ENCODE measurements around the gene ACTR10. TPM values are rescaled to one million over a fixed set of nuclear protein-coding genes. Genes with fewer than 3 reads are reported as not detected.

Gene ACTR10
- total RNA-seq, 2 experiments from 2014 or later, result 38.8 to 43.6 TPM

- no peaks in the 10 kb centered on the region for H3K4me1 ChIP-seq (ENCODE audit: insufficient read depth, low read length)
- Mint-ChIP-seq H3K4me1 (ENCODE audit: low read depth) (no peaks in the 10 kb centered on the region), H3K27ac (no peak overlapping the region), H3K9me3 (no peaks in the 10 kb centered on the region), H3K4me3 (no peak overlapping the region), H3K36me3 (ENCODE audit: low read depth) (no peaks in the 10 kb centered on the region), H3K27me3 (peaks cover 24% of the 10 kb centered on the region)
- H3K4me3 ChIP-seq (ENCODE audit: low read length), result no peak overlapping the region
- H3K27me3 ChIP-seq (ENCODE audit: control insufficient read depth in 1 of 2, insufficient read depth in 2 of 2, low read length in 2 of 2), result peaks cover 2 to 6% of the 10 kb centered on the region in 2 experiments
- no peaks in the 10 kb centered on the region for H3K9me3 ChIP-seq (ENCODE audit: control insufficient read depth in 1 of 2, insufficient read depth in 1 of 2, low read length in 2 of 2)
- CTCF ChIA-PET, result no interaction called here
- DNase-seq, result no peak
- intact Hi-C loops (cut with DNase I, micrococcal nuclease), result no loop called here
- no peak for ATAC-seq (ENCODE audit: poor library complexity)
- TF ChIP-seq, protein P1, sequence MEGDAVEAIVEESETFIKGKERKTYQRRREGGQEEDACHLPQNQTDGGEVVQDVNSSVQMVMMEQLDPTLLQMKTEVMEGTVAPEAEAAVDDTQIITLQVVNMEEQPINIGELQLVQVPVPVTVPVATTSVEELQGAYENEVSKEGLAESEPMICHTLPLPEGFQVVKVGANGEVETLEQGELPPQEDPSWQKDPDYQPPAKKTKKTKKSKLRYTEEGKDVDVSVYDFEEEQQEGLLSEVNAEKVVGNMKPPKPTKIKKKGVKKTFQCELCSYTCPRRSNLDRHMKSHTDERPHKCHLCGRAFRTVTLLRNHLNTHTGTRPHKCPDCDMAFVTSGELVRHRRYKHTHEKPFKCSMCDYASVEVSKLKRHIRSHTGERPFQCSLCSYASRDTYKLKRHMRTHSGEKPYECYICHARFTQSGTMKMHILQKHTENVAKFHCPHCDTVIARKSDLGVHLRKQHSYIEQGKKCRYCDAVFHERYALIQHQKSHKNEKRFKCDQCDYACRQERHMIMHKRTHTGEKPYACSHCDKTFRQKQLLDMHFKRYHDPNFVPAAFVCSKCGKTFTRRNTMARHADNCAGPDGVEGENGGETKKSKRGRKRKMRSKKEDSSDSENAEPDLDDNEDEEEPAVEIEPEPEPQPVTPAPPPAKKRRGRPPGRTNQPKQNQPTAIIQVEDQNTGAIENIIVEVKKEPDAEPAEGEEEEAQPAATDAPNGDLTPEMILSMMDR (IDR thresholded peaks at IDR 0.05), result no peak
- H3K36me3 ChIP-seq (ENCODE audit: insufficient read depth, low read length), result no peaks in the 10 kb centered on the region
- H3K27ac ChIP-seq (ENCODE audit: low read depth in 1 of 2, low read length in 2 of 2), result no peak overlapping the region
- POLR2A ChIA-PET, result no interaction called here
Observed at GRCh38 chr14:58177125-58177524, 22.8 kb upstream of the ACTR10 start.

- no peaks in the 10 kb centered on the region for H3K36me3 Mint-ChIP-seq (ENCODE audit: low read depth)
- H3K27ac Mint-ChIP-seq, result no peak overlapping the region
- Histone ChIP-seq H3K4me1 (ENCODE audit: insufficient read depth, low read length) (no peaks in the 10 kb centered on the region), H3K4me3 (ENCODE audit: low read length) (no peak overlapping the region), H3K36me3 (ENCODE audit: insufficient read depth, low read length) (no peaks in the 10 kb centered on the region), H3K27me3 (ENCODE audit: control insufficient read depth in 1 of 2, insufficient read depth in 2 of 2, low read length in 2 of 2) (no peaks in the 10 kb centered on the region), H3K9me3 (ENCODE audit: control insufficient read depth in 1 of 2, insufficient read depth in 1 of 2, low read length in 2 of 2) (no peaks in the 10 kb centered on the region), H3K27ac (ENCODE audit: low read depth in 1 of 2, low read length in 2 of 2) (no peak overlapping the region)
- no peak for ATAC-seq (ENCODE audit: poor library complexity)
- CTCF ChIA-PET, result interaction anchor here (0.9 kb wide), 1 partner anchor 22 kb away, joined by 3 read pairs; no protein-coding TSS in a partner anchor
- no peaks in the 10 kb centered on the region for H3K4me1 Mint-ChIP-seq (ENCODE audit: low read depth)
- TF ChIP-seq, protein P1 (IDR thresholded peaks at IDR 0.05), result no peak
- POLR2A ChIA-PET, result no interaction called here
- no peaks in the 10 kb centered on the region for H3K9me3 Mint-ChIP-seq
- no peak overlapping the region for H3K4me3 Mint-ChIP-seq
- intact Hi-C loops (cut with DNase I, micrococcal nuclease), result no loop called here
- H3K27me3 Mint-ChIP-seq, result peaks cover 28% of the 10 kb centered on the region
- DNase-seq, result no peak
Observed at GRCh38 chr14:58189176-58189575, 10.8 kb upstream of the ACTR10 start.

- Mint-ChIP-seq H3K27me3 (peaks cover 19% of the 10 kb centered on the region), H3K36me3 (ENCODE audit: low read depth) (no peaks in the 10 kb centered on the region), H3K27ac (no peak overlapping the region), H3K9me3 (no peaks in the 10 kb centered on the region), H3K4me1 (ENCODE audit: low read depth) (no peaks in the 10 kb centered on the region), H3K4me3 (no peak overlapping the region)
- intact Hi-C loops (cut with DNase I, micrococcal nuclease), result no loop called here
- Histone ChIP-seq H3K27ac (ENCODE audit: low read depth in 1 of 2, low read length in 2 of 2) (no peak overlapping the region), H3K4me3 (ENCODE audit: low read length) (no peak overlapping the region), H3K9me3 (ENCODE audit: control insufficient read depth in 1 of 2, insufficient read depth in 1 of 2, low read length in 2 of 2) (no peaks in the 10 kb centered on the region), H3K36me3 (ENCODE audit: insufficient read depth, low read length) (no peaks in the 10 kb centered on the region), H3K4me1 (ENCODE audit: insufficient read depth, low read length) (no peaks in the 10 kb centered on the region), H3K27me3 (ENCODE audit: control insufficient read depth in 1 of 2, insufficient read depth in 2 of 2, low read length in 2 of 2) (no peaks in the 10 kb centered on the region)
- ATAC-seq (ENCODE audit: poor library complexity) (no peak), DNase-seq (no peak)
- TF ChIP-seq, protein P1 (IDR thresholded peaks at IDR 0.05), result no peak
- ChIA-PET CTCF (interaction anchor here (1.2 kb wide), 1 partner anchor 52 kb away, joined by 3 read pairs; the partner anchor contains the start of gene PSMA3), POLR2A (no interaction called here)
Observed at GRCh38 chr14:58191763-58192601, 8.0 kb upstream of the ACTR10 start.

All from CD4-positive, alpha-beta T cell (primary cell).